Body of pancreas (tissue), 4 donors: ENCODE data around the gene UPP1. TPM values are rescaled to one million over a fixed set of nuclear protein-coding genes. Genes with fewer than 3 reads are reported as not detected.
"Not testable (repeated sequence)": the region's sequence is repeated elsewhere in the genome, so short reads cannot be mapped to it uniquely, and the experiment has no call there.

Source experiments
- ATAC-seq: fragments of 150-250 bp; one replicate; pipeline ENCODE4 v1.9.1; 2016
- DNase-seq, 4 donors: peaks; one replicate each; pipeline ENCODE4 v3.0.0-alpha.2; 2019
- H3K27ac ChIP-seq, 4 donors: fragments of 200-600 bp; sonication (generic); 1 replicate in 3 of 4; 2 replicates in 1 of 4; pipeline versions ENCODE4 v1.5.1 to v1.6.1; 2016 to 2019; ENCODE audit warnings: mild to moderate bottlenecking in 1 of 4, mixed read lengths in 1 of 4, moderate library complexity in 1 of 4
- H3K27me3 ChIP-seq, 2 donors: fragments of 200-600 bp; sonication (generic); one replicate each; pipeline ENCODE4 v1.6.0; 2016; ENCODE audit warnings: mild to moderate bottlenecking in 1 of 2
- H3K36me3 ChIP-seq, 2 donors: fragments of 200-600 bp; sonication (generic); replicated peaks in 1 of 2; 2 replicates each; pipeline ENCODE4 v1.5.1; 2016; ENCODE audit warnings: low read depth in 2 of 2; ENCODE audit not compliant: insufficient read depth in 1 of 2
- H3K4me1 ChIP-seq: fragments of 200-600 bp; sonication (generic); one replicate; pipeline ENCODE4 v1.6.0; 2016
- H3K4me3 ChIP-seq, 2 donors: fragments of 200-600 bp; sonication (generic); 1 replicate in 1 of 2; 2 replicates in 1 of 2; pipeline ENCODE4 v1.5.1; 2016 to 2019
- H3K9me3 ChIP-seq, 3 donors: fragments of 200-600 bp; sonication (generic); 1 replicate in 2 of 3; 2 replicates in 1 of 3; pipeline ENCODE4 v1.5.1; 2016
- POLR2A ChIP-seq, 3 donors: fragments of 450-650 bp; IDR thresholded peaks; one replicate each; pipeline ENCODE4 v1.6.1; 2016; ENCODE audit warnings: antibody characterized with exemption in 3 of 3, mild to moderate bottlenecking in 2 of 3
- WGBS, 2 donors: methylation state at CpG; one replicate each; pipeline ENCODE4 v1.1.5; 2017; 5-methylcytosine and 5-hydroxymethylcytosine counted together
- intact Hi-C: fragments of 100-400 bp; cut with DNase I; formaldehyde crosslinking; loops from one replicate; pipeline ENCODE4 v1.15.1; 2023
- total RNA-seq, 2 donors: library from RNA; depleted of rRNA; stranded (reverse); fragments of >200 nt; gene quantifications; one replicate each; pipeline ENCODE4 v1.1.0, GENCODE V29; 2016
- TF ChIP-seq, protein P1 (sequence below), 7 experiments: fragments of 450-650 bp in 4 of 7; fragments of 200-600 bp in 3 of 7; sonication (generic) in 3 of 7; IDR thresholded peaks; one replicate each; pipeline ENCODE4 v1.5.1; 2016 to 2019; ENCODE audit warnings: antibody characterized with exemption in 7 of 7

UPP1 gene
- total RNA-seq, 2 donors from 2014 or later: 7.3 to 9.9 TPM

DNA sequence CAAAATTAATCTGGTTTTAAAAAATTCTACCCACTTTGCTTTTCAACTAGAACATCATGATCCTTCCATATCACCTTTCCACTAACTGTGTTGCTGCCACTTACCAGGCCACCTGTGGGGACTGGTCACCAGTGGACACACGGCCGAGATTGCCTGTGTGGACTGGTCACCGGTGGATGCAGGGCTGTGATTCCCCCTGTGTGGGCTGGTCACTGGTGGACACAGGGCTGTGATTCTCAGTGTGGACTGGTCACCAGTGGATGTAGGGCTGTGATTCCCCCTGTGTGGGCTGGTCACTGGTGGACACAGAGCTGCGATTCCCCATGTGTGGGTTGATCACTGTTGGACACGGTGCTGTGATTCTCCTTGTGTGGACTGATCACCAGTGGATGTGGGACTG, 27.0 kb downstream of the UPP1 start:
- Histone ChIP-seq H3K9me3 (no peaks in the 10 kb centered on the region), H3K27me3 (no peaks in the 10 kb centered on the region), H3K36me3 (no peaks in the 10 kb centered on the region), H3K4me3 (no peak overlapping the region), H3K27ac (no peak overlapping the region), H3K4me1 (no peaks in the 10 kb centered on the region)
- WGBS, 2 donors: 84 to 92% methylated on average over 5 of the region's 5 CpGs
- DNase-seq: no peak
- TF ChIP-seq, protein P1, sequence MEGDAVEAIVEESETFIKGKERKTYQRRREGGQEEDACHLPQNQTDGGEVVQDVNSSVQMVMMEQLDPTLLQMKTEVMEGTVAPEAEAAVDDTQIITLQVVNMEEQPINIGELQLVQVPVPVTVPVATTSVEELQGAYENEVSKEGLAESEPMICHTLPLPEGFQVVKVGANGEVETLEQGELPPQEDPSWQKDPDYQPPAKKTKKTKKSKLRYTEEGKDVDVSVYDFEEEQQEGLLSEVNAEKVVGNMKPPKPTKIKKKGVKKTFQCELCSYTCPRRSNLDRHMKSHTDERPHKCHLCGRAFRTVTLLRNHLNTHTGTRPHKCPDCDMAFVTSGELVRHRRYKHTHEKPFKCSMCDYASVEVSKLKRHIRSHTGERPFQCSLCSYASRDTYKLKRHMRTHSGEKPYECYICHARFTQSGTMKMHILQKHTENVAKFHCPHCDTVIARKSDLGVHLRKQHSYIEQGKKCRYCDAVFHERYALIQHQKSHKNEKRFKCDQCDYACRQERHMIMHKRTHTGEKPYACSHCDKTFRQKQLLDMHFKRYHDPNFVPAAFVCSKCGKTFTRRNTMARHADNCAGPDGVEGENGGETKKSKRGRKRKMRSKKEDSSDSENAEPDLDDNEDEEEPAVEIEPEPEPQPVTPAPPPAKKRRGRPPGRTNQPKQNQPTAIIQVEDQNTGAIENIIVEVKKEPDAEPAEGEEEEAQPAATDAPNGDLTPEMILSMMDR (IDR thresholded peaks at IDR 0.05): no peak
- no peak for TF ChIP-seq POLR2A (IDR thresholded peaks at IDR 0.05)
- no peak for ATAC-seq
- intact Hi-C loops: no loop called here

DNA sequence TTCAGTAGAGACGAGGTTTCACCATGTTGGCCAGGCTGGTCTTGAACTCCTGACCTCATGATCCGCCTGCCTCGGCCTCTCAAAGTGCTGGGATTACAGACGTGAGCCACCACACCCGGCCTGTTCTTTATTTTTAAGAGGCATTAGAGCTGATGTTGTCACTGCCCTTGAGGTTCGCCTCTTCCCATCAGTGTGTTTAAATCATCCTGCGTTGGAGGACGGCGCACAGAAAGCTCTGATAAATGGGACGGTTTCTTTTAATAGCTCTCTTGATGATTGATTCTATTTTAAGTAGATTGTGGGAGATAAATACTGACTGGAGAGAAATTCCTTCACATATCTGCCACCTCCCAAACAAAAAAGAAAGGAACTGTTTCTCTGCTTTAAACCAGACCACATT, 29.0 kb downstream of the UPP1 start:
- Histone ChIP-seq H3K4me3 (no peak overlapping the region), H3K27me3 (no peaks in the 10 kb centered on the region), H3K36me3 (no peaks in the 10 kb centered on the region), H3K4me1 (no peaks in the 10 kb centered on the region), H3K9me3 (no peaks in the 10 kb centered on the region), H3K27ac (no peak overlapping the region)
- TF ChIP-seq, protein P1 (IDR thresholded peaks at IDR 0.05): no peak
- no peak for TF ChIP-seq POLR2A (IDR thresholded peaks at IDR 0.05)
- DNase-seq (no peak), ATAC-seq (no peak)
- intact Hi-C loops: no loop called here
- 60 to 63% methylated on average over 10 of the region's 10 CpGs for WGBS, 2 donors

DNA sequence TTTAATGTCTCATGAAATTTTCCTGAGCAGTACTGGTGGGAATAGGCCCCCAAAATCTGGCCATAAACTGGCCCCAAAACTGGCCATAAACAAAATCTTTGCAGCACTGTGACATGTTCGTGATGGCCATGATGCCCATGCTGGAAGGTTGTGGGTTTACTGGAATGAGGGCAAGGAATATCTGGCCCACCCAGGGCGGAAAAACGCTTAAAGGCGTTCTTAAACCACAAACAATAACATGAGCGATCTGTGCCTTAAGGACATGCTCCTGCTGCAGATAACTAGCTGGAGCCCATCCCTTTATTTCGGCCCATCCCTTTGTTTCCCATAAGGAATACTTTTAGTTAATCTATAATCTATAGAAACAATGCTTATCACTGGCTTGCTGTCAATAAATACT, 31.5 kb downstream of the UPP1 start:
- H3K27me3 ChIP-seq, H3K9me3 ChIP-seq, DNase-seq, H3K27ac ChIP-seq, H3K4me1 ChIP-seq, H3K4me3 ChIP-seq, H3K36me3 ChIP-seq, ATAC-seq, intact Hi-C loops: not testable (repeated sequence)
- 91% methylated on average over 6 of the region's 6 CpGs for WGBS, 2 donors

DNA sequence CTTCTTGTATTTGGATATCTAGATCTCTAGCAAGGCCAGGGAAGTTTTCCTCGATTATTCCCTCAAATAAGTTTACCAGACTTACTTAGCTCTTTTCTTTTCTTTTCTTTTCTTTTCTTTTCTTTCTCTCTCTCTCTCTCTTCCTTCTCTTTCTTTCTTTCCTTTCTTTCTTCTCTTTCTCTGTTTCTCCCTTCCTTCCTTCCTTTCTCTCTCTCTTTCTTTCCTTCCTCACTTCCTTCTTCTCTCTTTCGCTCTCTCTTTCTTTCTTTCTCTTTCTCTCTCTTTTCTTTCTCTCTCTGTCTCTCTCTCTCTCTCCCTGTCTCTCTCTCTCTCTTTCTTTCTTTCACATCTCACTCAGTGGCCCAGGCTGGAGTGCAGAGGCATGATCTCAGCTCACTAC, 37.0 kb downstream of the UPP1 start:
- TF ChIP-seq, protein P1 (IDR thresholded peaks at IDR 0.05): no peak
- TF ChIP-seq POLR2A (IDR thresholded peaks at IDR 0.05): no peak
- intact Hi-C loops: no loop called here
- no peak overlapping the region for H3K27ac ChIP-seq
- no peak overlapping the region for H3K4me3 ChIP-seq
- H3K36me3 ChIP-seq: no peaks in the 10 kb centered on the region
- DNase-seq (no peak), ATAC-seq (no peak)
- H3K9me3 ChIP-seq: no peaks in the 10 kb centered on the region
- H3K27me3 ChIP-seq: no peaks in the 10 kb centered on the region
- no peaks in the 10 kb centered on the region for H3K4me1 ChIP-seq
- WGBS, 2 donors: 73 to 76% methylated on average over 2 of the region's 2 CpGs

DNA sequence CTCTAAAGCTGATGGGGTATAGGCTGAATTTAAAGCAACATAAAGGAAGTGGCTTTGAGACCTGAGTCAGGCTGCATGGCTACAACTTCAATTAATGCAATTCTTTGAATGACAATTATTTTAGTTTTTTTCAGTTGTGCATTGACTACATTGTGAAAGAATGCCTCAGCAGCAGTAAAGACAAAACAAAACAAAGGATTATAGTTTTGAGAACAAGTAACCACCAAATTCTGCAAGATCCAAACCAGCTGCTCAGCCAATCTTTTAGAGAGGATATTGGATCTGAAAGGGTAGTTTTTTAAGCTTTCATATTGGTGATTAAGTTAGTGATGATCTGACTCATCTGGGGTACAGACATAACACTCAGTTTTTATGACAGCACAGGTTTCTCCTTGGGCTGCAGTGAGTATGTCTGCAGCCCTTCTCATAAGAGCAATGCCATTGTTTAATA, 41.6 kb downstream of the UPP1 start:
- Histone ChIP-seq H3K27ac (no peak overlapping the region), H3K27me3 (no peaks in the 10 kb centered on the region), H3K9me3 (no peaks in the 10 kb centered on the region), H3K4me1 (no peaks in the 10 kb centered on the region), H3K4me3 (no peak overlapping the region), H3K36me3 (no peaks in the 10 kb centered on the region)
- no peak for ATAC-seq
- no peak for DNase-seq
- TF ChIP-seq POLR2A (IDR thresholded peaks at IDR 0.05): no peak
- TF ChIP-seq, protein P1 (IDR thresholded peaks at IDR 0.05): no peak
- intact Hi-C loops: no loop called here
